CD4-positive, alpha-beta T cell treated with Interferon gamma for 1 hour (primary cell): ENCODE data around the gene SERPINI1.

Source experiments
- DNase-seq: peaks from one replicate; pipeline ENCODE4 v3.0.0-alpha.2; 2020

The SERPINI1 gene

GRCh38 chr3:167852216-167852615, 116.7 kb downstream of the SERPINI1 start:
- no peak for DNase-seq

- no peak for DNase-seq
Observed at GRCh38 chr3:167854063-167854462, 118.5 kb downstream of the SERPINI1 start.

DNA sequence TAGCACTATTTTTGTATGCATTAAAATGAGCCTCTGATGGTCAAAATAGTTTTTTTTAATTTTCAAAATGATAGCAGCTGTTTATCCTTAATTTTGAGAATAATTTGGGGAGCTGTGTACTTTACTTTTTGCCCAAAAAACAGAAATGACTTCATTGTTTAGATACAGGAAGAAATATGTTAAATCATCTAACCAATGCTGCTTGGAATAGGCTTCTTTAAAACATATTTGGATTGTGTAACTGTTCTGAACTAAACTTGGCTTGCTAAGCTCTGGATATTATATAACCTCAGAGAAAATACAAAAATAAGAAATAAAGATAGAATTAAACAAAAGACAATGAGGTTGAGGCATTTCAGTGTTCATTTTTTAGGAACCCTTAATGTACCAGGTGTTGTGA, 119.3 kb downstream of the SERPINI1 start:
- no peak for DNase-seq

DNA sequence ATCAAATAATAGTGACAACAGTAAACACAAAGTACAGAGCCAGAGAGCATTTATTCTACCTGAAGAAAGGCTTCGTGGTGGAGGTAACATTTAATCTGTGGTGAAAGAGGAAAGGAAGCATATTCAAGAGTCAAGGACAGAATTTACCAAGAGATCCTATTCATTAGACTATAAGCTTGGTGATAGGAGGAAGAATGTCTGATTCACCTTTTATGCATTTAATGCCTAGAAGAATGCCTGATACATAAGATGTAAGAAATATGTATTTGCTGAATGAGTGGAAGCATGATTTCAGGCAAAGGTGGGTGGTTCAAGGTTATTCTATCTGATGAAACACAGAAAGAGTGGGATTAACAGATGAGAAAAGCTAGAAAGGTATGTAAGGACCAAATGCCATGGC, 119.8 kb downstream of the SERPINI1 start:
- DNase-seq: no peak

- DNase-seq: no peak
Observed at GRCh38 chr3:167858865-167859264, 123.3 kb downstream of the SERPINI1 start.

GRCh38 chr3:167859610-167860009, 124.1 kb downstream of the SERPINI1 start:
- no peak for DNase-seq

- no peak for DNase-seq
Observed at GRCh38 chr3:167861649-167862048, 126.1 kb downstream of the SERPINI1 start.

DNA sequence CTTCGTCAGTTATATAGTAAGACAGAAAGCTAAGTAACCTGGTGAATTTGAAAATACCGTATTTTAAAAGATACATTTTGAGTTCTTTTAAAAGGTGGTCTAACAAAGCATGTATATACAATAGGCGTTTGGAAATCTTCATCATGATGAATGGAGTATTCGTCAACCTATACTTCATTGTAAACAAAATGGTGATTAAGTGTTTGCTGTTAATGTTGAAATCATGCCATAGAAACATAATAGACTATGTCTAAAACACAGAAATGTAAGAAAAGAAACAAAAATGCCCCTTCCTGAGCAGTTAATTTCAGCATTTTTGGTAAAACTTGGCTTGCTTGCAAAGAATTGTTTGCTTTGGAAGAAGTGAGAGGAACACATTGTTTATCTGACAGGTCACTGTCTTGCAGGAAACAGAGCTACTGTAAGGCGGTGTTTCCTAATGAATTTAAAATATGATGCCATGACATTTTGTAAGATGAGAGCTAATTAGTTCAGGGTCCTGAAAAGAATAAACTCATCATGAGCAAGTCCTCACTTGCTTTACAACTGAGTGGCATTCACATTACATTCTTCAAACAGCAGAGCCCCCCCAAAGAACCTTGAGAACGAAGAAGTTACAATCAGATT, 126.7 kb downstream of the SERPINI1 start:
- no peak for DNase-seq

- DNase-seq: no peak
Observed at GRCh38 chr3:167863811-167864551, 128.5 kb downstream of the SERPINI1 start.

GRCh38 chr3:167864552-167864874, 129.0 kb downstream of the SERPINI1 start:
- DNase-seq: no peak

DNA sequence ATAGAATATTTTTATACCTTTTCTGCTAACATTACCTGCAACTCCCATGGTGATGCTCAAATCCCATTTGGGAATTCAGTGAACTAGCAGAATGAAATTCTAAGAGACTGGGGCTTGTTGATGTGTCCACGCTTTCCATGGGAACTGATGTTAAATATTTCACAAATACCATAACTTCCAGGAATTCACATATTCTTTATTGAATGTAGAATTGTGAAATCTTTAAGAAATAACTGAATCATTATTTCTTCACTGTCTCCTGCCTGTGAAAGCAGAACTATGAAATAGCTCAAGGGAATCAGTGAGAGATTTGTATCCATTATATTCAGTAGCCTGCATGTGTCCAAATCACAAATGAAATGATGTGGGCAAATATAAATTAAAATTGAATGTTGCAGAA, 130.8 kb downstream of the SERPINI1 start:
- DNase-seq: no peak

GRCh38 chr3:167867981-167868380, 132.5 kb downstream of the SERPINI1 start:
- DNase-seq: no peak

GRCh38 chr3:167870181-167870580, 134.7 kb downstream of the SERPINI1 start:
- DNase-seq: no peak

- no peak for DNase-seq
Observed at GRCh38 chr3:167870759-167871158, 135.2 kb downstream of the SERPINI1 start.

DNA sequence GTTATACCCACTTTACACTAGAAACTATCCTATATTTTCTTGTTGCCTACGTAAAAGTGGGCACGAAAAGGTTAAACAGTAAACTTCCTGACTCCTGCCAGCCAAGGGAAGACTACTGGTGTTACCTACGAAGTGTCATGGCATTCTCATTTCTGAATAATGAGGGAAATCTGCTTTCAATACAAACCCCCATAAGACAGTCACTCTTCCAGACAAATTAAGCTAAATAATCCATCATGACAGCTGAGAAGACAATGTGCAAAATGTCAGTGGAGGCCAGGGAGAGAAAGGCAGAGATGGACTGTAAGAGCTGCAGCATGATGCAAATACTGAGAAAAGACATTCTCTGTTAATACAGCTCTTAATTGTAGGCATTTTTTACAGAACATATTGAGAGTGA, 136.5 kb downstream of the SERPINI1 start:
- DNase-seq: no peak

DNA sequence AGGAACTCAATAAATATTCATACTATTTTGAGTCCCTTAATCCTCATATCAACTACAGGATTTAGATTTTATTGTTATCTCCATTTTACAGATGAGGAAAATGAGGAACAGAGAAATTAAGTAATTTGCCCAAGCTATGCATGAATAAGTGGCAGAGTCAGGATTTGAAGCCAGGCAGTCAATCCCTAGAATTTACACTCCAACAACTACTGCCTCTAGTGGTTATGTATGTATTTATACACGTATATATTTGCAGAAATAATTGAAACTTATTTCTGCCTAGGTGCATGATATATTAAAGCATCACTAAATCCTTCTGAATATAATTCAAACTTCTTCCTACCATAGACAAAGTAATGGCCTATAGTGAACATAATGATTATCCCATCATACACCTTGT, 137.4 kb downstream of the SERPINI1 start:
- no peak for DNase-seq

- DNase-seq: no peak
Observed at GRCh38 chr3:167874671-167875372, 139.3 kb downstream of the SERPINI1 start.
